ENCODE data around the gene ARL10.

DNA sequence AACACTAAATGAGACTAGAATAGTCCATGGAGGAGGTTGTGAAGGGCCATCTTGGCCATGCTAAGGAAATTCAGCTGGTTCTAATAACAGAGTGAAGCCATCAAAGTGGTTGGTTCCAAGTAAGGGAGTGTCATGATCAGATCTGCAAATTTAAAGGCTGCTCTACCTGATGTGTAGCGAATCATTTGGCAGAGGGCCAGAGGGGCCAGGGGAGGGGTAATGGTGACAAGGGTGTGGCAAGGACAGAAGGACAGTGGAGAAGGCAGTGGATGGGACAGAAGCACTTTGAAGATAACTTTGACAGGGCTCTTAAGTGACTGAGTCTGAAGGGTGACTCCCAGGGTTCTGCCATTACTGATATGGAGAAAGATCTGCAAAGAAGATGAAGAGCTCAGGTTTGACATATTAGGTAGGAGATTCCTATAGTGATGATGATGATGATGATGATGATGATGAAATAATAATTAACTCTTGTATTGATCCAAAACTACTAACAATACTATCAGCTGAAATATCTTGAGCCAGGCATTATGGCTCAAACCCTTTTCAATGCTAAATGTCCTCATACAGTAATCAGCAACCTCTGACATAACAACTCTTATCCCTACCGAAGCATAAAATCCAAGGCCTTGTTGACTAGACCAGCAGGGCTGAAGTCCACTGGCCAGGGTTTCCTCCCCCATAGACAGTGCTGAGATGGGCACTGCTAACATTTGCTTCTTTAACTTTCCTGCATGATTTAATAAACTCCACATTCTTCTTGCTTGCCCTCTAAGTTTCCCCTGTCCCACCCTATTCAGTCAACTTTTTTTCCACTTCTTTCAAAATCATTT is 23.7 kb upstream of the ARL10 start:
- TF ChIP-seq, protein P1, sequence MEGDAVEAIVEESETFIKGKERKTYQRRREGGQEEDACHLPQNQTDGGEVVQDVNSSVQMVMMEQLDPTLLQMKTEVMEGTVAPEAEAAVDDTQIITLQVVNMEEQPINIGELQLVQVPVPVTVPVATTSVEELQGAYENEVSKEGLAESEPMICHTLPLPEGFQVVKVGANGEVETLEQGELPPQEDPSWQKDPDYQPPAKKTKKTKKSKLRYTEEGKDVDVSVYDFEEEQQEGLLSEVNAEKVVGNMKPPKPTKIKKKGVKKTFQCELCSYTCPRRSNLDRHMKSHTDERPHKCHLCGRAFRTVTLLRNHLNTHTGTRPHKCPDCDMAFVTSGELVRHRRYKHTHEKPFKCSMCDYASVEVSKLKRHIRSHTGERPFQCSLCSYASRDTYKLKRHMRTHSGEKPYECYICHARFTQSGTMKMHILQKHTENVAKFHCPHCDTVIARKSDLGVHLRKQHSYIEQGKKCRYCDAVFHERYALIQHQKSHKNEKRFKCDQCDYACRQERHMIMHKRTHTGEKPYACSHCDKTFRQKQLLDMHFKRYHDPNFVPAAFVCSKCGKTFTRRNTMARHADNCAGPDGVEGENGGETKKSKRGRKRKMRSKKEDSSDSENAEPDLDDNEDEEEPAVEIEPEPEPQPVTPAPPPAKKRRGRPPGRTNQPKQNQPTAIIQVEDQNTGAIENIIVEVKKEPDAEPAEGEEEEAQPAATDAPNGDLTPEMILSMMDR (IDR thresholded peaks at IDR 0.05) = no peak
- TF ChIP-seq POLR2AphosphoS5 (IDR thresholded peaks at IDR 0.05; ENCODE audit: low read depth, low read length) (no peak), JUND (IDR thresholded peaks at IDR 0.05) (no peak), EZH2phosphoT487 (IDR thresholded peaks at IDR 0.05; ENCODE audit: borderline replicate concordance, low read depth) (no peak)
- TF ChIP-seq, protein P2, sequence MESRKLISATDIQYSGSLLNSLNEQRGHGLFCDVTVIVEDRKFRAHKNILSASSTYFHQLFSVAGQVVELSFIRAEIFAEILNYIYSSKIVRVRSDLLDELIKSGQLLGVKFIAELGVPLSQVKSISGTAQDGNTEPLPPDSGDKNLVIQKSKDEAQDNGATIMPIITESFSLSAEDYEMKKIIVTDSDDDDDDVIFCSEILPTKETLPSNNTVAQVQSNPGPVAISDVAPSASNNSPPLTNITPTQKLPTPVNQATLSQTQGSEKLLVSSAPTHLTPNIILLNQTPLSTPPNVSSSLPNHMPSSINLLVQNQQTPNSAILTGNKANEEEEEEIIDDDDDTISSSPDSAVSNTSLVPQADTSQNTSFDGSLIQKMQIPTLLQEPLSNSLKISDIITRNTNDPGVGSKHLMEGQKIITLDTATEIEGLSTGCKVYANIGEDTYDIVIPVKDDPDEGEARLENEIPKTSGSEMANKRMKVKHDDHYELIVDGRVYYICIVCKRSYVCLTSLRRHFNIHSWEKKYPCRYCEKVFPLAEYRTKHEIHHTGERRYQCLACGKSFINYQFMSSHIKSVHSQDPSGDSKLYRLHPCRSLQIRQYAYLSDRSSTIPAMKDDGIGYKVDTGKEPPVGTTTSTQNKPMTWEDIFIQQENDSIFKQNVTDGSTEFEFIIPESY (IDR thresholded peaks at IDR 0.05; ENCODE audit: borderline replicate concordance, low read depth) = no peak
- TF ChIP-seq, protein P3, sequence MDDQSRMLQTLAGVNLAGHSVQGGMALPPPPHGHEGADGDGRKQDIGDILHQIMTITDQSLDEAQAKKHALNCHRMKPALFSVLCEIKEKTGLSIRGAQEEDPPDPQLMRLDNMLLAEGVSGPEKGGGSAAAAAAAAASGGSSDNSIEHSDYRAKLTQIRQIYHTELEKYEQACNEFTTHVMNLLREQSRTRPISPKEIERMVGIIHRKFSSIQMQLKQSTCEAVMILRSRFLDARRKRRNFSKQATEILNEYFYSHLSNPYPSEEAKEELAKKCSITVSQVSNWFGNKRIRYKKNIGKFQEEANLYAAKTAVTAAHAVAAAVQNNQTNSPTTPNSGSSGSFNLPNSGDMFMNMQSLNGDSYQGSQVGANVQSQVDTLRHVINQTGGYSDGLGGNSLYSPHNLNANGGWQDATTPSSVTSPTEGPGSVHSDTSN (IDR thresholded peaks at IDR 0.05) = no peak

Measured in SK-N-SH (cell line).